ENCODE data around the gene GSTT2. TPM values are rescaled to one million over a fixed set of nuclear protein-coding genes. Genes with fewer than 3 reads are reported as not detected.

GSTT2 gene
- polyA plus RNA-seq, 1 donor (not counting 4 experiments of a cell fraction or from before 2014, with no cell fraction given) = 0.24 TPM

- H3K79me2 ChIP-seq (ENCODE audit: control insufficient read depth, insufficient read depth, low read length) = peaks cover 12% of the 10 kb centered on the region
- H3K4me1 ChIP-seq (ENCODE audit: control insufficient read depth, extremely low read depth, insufficient read depth, low read length) = no peaks in the 10 kb centered on the region
- H2AFZ ChIP-seq (ENCODE audit: control insufficient read depth, low read length) = no peak overlapping the region
- no peaks in the 10 kb centered on the region for H3K9me3 ChIP-seq (ENCODE audit: control insufficient read depth, low read depth, low read length)
- no peaks in the 10 kb centered on the region for H4K20me1 ChIP-seq (ENCODE audit: control insufficient read depth, extremely low read depth, insufficient read depth, low read length)
- dilution Hi-C loops (cut with MboI; ENCODE audit: extremely low pct_ligation_motif_present, low sequenced_read_pairs) = no loop called here
- no peak overlapping the region for H3K27ac ChIP-seq (ENCODE audit: control insufficient read depth, insufficient read depth, low read length)
- no peak for DNase-seq (ENCODE audit: low read depth, low spot score)
- TF ChIP-seq EZH2 (IDR thresholded peaks at IDR 0.05; ENCODE audit: low read length) = no peak
- no peak for TF ChIP-seq CTCF (optimal IDR thresholded peaks at IDR 0.05 in 1 of 3, IDR thresholded peaks at IDR 0.05 in 1 of 3, conservative IDR thresholded peaks at IDR 0.05 in 1 of 3; ENCODE audit: extremely low read depth in 1 of 3, insufficient read depth in 2 of 3, low read length in 3 of 3)
- H3K9me1 ChIP-seq (ENCODE audit: control insufficient read depth, extremely low read depth, insufficient read depth, low read length) = no peaks in the 10 kb centered on the region
- no peak overlapping the region for H3K4me2 ChIP-seq (ENCODE audit: control insufficient read depth, extremely low read depth, insufficient read depth, low read depth, low read length)
- no peaks in the 10 kb centered on the region for H3K27me3 ChIP-seq (ENCODE audit: control insufficient read depth, extremely low read depth, insufficient read depth, low read length)
- no peak for FAIRE-seq
- H3K9ac ChIP-seq (ENCODE audit: control insufficient read depth, extremely low read depth, insufficient read depth, low read length) = no peak overlapping the region
- no peaks in the 10 kb centered on the region for H3K36me3 ChIP-seq (ENCODE audit: control insufficient read depth in 2 of 2, extremely low read depth in 1 of 2, insufficient read depth in 2 of 2, low read length in 2 of 2)
- H3K4me3 ChIP-seq (ENCODE audit: control insufficient read depth in 2 of 3, extremely low read depth in 1 of 3, insufficient read depth in 2 of 3, low read depth in 1 of 3, low read length in 3 of 3) = no peak overlapping the region
Measured at GRCh38 chr22:24007253-24008021, 27.5 kb downstream of the GSTT2 start.

DNA sequence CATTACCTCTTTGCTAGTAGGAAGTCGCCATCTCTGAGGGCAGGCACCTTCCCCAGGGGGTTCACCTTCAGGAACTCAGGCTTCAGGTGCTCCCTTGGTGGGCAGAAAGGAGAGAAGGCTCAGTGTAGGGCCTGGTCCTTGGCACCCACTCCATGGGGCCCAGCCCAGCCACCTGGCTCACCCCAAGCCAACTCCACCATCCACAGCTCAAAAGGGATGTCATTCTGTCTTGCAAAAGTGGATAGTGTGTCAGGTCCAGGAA, 28.0 kb downstream of the GSTT2 start:
- Histone ChIP-seq H3K4me2 (ENCODE audit: control insufficient read depth, extremely low read depth, insufficient read depth, low read depth, low read length) (no peak overlapping the region), H3K9me1 (ENCODE audit: control insufficient read depth, extremely low read depth, insufficient read depth, low read length) (no peaks in the 10 kb centered on the region), H3K9me3 (ENCODE audit: control insufficient read depth, low read depth, low read length) (no peaks in the 10 kb centered on the region), H3K36me3 (ENCODE audit: control insufficient read depth in 2 of 2, extremely low read depth in 1 of 2, insufficient read depth in 2 of 2, low read length in 2 of 2) (no peaks in the 10 kb centered on the region), H3K79me2 (ENCODE audit: control insufficient read depth, insufficient read depth, low read length) (peaks cover 17% of the 10 kb centered on the region), H3K4me3 (ENCODE audit: control insufficient read depth in 2 of 3, extremely low read depth in 1 of 3, insufficient read depth in 2 of 3, low read depth in 1 of 3, low read length in 3 of 3) (no peak overlapping the region), H3K27ac (ENCODE audit: control insufficient read depth, insufficient read depth, low read length) (no peak overlapping the region), H2AFZ (ENCODE audit: control insufficient read depth, low read length) (no peak overlapping the region), H4K20me1 (ENCODE audit: control insufficient read depth, extremely low read depth, insufficient read depth, low read length) (no peaks in the 10 kb centered on the region), H3K4me1 (ENCODE audit: control insufficient read depth, extremely low read depth, insufficient read depth, low read length) (no peaks in the 10 kb centered on the region), H3K27me3 (ENCODE audit: control insufficient read depth, extremely low read depth, insufficient read depth, low read length) (no peaks in the 10 kb centered on the region), H3K9ac (ENCODE audit: control insufficient read depth, extremely low read depth, insufficient read depth, low read length) (no peak overlapping the region)
- no peak for FAIRE-seq
- no peak for DNase-seq (ENCODE audit: low read depth, low spot score)
- no peak for TF ChIP-seq CTCF (optimal IDR thresholded peaks at IDR 0.05 in 1 of 3, IDR thresholded peaks at IDR 0.05 in 1 of 3, conservative IDR thresholded peaks at IDR 0.05 in 1 of 3; ENCODE audit: extremely low read depth in 1 of 3, insufficient read depth in 2 of 3, low read length in 3 of 3)
- no peak for TF ChIP-seq EZH2 (IDR thresholded peaks at IDR 0.05; ENCODE audit: low read length)
- dilution Hi-C loops (cut with MboI; ENCODE audit: extremely low pct_ligation_motif_present, low sequenced_read_pairs) = no loop called here
